ENCODE measurements around the gene BCKDHB.

Gene BCKDHB

GRCh38 chr6:80388507-80388906 lies 282.0 kb downstream of the BCKDHB start:
- no peak for DNase-seq (ENCODE audit: low read depth in 2 of 2)

Measured in activated CD4-positive, alpha-beta T cell treated with anti-CD3 and anti-CD28 coated beads for 24 hours (primary cell).